ENCODE data around the gene SPECC1L.
"Not testable (repeated sequence)": the region's sequence is repeated elsewhere in the genome, so short reads cannot be mapped to it uniquely, and the experiment has no call there.

Gene SPECC1L

GRCh38 chr22:24245584-24246561 lies 24.8 kb upstream of the SPECC1L start:
- not testable (repeated sequence) for DNase-seq

- DNase-seq: no peak
Observed at GRCh38 chr22:24247011-24247507, 23.6 kb upstream of the SPECC1L start.

- DNase-seq: peak in 2 of 4 experiments; percentile 16 to 34
Observed at GRCh38 chr22:24247564-24248344, 22.9 kb upstream of the SPECC1L start.

- not testable (repeated sequence) for DNase-seq
Observed at GRCh38 chr22:24248611-24249010, 22.0 kb upstream of the SPECC1L start.

- not testable (repeated sequence) for DNase-seq
Observed at GRCh38 chr22:24249413-24249812, 21.2 kb upstream of the SPECC1L start.

GRCh38 chr22:24251286-24251685 lies 19.3 kb upstream of the SPECC1L start:
- not testable (repeated sequence) for DNase-seq

- DNase-seq: not testable (repeated sequence)
Observed at GRCh38 chr22:24253126-24253525, 17.5 kb upstream of the SPECC1L start.

GRCh38 chr22:24256136-24256535 lies 14.5 kb upstream of the SPECC1L start:
- not testable (repeated sequence) for DNase-seq

GRCh38 chr22:24256736-24257135 lies 13.9 kb upstream of the SPECC1L start:
- not testable (repeated sequence) for DNase-seq

GRCh38 chr22:24259459-24259858 lies 11.2 kb upstream of the SPECC1L start:
- DNase-seq: peak in 3 of 4 experiments; percentile 14 to 55 (median 18)

- not testable (repeated sequence) for DNase-seq
Observed at GRCh38 chr22:24262185-24262749, 8.4 kb upstream of the SPECC1L start.

GRCh38 chr22:24263479-24263878 lies 7.2 kb upstream of the SPECC1L start:
- DNase-seq: not testable (repeated sequence)

- DNase-seq: not testable (repeated sequence)
Observed at GRCh38 chr22:24264329-24264896, 6.2 kb upstream of the SPECC1L start.

GRCh38 chr22:24265734-24266133 lies 4.9 kb upstream of the SPECC1L start:
- no peak for DNase-seq

- DNase-seq: not testable (repeated sequence)
Observed at GRCh38 chr22:24266495-24266894, 4.1 kb upstream of the SPECC1L start.

GRCh38 chr22:24271386-24271854 lies 789 bp downstream of the SPECC1L start:
- DNase-seq: no peak

- not testable (repeated sequence) for DNase-seq
Observed at GRCh38 chr22:24273031-24273430, 2.4 kb downstream of the SPECC1L start.

GRCh38 chr22:24273906-24274305 lies 3.3 kb downstream of the SPECC1L start:
- not testable (repeated sequence) for DNase-seq

GRCh38 chr22:24274696-24275405 lies 4.2 kb downstream of the SPECC1L start:
- not testable (repeated sequence) for DNase-seq

GRCh38 chr22:24280363-24280762 lies 9.7 kb downstream of the SPECC1L start:
- not testable (repeated sequence) for DNase-seq

GRCh38 chr22:24282401-24282800 lies 11.8 kb downstream of the SPECC1L start:
- DNase-seq: no peak

Data from activated naive CD4-positive, alpha-beta T cell (primary cell).